SH-SY5Y (cell line): ENCODE data around the gene NECTIN1.

ENCODE experiments used
- GATA2 ChIP-seq: IDR thresholded peaks from 2 replicates; pipeline ENCODE4 v1.6.1; 2011; ENCODE audit warnings: mild to moderate bottlenecking, low read depth, low read length
- GATA3 ChIP-seq: IDR thresholded peaks from 2 replicates; pipeline ENCODE4 v1.6.1; 2011; ENCODE audit warnings: low read depth, mild to moderate bottlenecking, low read length, moderate library complexity

Gene NECTIN1

DNA sequence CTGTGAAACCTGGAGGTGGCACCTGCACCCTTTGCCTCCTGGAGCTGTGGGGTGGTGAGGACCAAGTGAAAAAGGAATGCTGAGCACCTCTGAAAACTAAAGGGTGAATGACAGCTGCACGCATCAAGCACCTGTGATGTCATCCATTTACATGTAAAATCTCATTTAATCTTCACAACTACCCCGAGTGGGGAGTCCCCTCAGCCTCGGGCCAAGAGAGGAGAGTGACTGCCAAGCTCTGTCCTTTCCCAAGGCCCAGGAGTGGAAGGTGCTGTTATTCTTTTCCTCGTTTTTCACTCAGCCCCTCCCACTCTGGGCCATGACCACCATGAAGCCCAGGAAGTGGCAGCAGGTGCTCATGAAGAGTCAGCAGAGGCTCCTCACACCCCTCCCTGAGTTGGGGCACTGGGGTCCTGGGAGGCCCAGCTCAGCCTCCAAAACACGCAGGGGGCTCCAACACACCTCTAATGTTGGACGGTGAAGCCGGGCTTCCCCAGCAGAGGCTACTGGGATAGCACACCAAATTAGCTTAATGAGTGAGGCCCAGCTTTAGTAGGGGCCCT, 35.7 kb downstream of the NECTIN1 start:
- no peak for TF ChIP-seq GATA2
- TF ChIP-seq GATA3, result no peak

DNA sequence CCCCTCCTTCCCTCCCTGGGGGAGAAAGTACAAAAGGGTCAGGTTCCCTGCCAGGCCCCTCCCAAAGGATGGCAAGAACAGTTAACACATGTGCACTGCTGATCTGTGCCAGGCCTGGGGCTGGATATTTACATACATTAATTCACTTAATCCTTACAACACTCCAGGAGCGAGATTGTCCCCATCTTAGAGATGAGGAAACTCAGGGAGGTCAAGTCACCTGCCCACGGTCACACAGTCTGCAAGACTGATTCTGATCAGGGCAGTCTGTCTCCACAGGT, 36.5 kb downstream of the NECTIN1 start:
- TF ChIP-seq GATA3, result no peak
- TF ChIP-seq GATA2, result no peak

DNA sequence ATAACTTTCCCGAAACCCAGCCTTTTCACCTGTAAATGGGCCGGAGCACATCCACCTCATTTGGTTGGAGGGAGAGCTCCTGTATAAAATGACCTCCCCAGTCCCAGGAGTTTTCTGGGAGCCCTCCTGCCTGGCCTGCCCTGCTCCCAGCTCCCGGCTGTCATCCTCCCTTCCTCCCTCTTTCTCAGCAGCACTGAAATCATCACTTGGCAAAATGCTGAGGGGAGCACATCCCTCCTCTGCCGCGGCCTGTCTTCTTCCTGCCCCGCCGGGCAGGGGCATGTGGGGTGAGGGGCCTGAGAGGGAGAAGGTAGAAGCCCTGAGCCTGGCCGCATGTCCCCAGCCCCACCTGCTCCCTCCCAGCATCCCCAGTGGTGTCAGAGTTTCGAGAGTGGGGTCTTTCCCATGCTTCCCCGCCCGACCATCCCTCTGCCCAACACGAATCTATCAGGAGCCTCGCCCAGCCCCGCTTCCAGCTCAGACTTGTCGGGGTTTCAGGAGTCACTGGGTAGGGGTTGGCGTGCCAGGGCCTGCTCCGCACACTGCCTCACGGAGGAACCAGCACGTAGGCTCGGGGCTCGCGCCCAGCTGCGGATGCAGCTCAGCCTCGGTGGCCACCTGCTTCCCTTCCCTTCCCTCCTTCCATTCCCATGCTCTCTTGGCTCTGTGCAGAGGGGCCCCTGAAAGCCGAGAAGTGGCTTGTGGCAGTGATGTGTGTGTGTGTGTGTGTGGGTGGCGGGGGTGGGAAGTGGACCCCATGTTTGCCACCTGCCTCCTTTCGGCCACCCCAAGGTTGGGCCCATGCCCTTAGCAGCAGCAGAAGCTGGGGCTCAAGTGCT, 37.1 kb downstream of the NECTIN1 start:
- TF ChIP-seq GATA2 (no peak), GATA3 (no peak)

DNA sequence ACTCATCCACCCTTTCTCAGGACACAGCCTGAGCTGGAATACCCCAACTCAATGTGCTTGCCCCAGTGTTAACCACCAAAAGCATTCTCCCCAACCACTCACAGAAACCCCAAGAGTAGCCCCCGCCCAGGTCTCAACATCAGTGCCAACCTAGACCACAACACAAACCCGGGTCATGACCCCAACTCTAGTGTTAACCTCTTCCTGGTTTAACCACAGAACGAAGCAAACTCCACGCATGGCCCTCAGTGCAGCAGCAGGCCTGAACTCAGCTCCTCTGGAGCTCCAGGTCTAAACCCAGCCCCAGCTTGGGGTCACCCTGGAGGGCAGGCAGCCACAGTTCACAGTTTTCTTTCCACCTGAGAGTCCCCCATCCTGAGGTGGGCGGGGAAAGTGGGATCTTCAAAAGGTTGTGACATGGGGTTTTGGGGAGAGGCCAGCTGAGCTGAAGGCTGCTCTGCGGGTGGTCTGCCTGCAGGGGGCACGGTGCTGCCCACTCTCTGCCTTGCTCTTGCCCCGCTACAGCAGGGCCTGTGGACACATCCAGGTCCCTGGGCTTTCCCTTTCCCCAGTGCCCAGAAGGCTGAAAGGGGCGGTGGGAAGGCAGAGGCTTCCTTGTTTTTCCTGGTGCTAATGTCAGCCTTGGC, 37.9 kb downstream of the NECTIN1 start:
- TF ChIP-seq GATA3, result no peak
- TF ChIP-seq GATA2, result no peak

DNA sequence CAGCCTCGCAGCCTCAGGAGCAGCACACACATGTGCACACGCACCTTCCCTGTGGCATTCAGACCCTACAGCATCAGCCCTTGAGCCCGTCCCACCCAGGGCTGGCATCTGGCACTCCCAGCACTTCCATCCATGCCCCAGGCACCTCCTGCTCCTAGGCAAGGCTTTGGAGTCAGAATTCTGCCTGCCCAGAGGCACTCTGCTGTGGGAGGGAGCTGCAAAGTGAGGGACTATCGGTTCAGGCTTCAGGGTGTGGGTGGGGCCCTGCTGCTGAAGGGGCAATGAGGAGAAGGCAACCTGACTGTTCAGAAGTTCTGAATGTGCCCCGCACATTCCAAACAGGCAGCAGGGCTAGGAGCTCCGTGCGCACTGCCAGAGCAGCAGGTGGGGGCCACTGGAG, 39.7 kb downstream of the NECTIN1 start:
- TF ChIP-seq GATA2 (no peak), GATA3 (no peak)

DNA sequence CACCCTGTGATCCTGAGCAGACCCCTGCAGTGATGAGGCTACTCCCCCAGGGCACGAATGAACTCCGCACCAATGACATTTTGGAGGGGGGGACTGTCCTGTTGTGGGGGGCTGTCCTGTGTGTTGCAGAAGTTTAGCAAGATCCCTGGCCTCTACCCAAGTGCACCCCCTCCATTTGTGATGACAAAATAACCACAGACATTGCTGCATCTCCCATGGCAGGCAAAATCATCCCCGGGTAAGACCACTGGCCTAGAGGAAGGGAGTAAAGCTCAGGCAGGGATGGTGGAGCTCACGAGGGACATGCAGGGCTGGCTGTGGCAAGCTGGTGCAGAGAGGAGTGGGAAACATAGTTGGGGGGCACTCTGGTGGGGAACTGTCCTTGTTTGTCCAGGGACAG, 40.6 kb downstream of the NECTIN1 start:
- no peak for TF ChIP-seq GATA3
- TF ChIP-seq GATA2, result no peak

DNA sequence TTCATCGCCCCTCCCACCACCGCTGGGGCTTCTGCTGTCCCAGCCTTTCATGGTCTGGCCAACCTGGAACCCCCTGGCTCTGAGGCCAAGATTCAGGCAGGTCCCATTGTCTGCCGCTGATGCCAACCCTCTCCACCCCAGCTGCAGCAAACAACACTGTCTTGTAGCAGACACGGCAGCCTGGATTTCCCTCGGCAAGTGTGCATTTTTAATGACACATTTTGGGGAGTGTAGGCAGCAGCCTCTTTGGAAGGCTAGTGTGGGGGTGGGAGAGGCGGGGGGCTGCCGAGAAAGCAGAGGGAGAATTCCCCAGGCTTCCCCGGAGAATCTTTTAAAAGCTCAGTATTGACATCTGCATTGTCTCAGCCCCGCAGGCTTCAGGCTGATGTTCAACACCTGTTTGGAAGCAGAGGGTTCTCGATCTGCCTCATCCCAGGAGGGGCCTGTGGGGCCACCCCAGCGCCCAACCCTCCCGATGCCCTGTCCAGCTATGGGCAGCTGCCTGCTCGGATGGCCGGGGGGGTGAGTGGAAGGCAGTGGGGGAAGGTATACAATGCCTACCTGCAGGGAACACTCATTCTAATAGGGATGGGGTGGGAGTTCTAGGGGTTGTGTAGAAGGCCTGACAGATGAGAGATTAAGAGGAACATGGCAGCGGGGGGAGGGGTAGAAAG, 41.5 kb downstream of the NECTIN1 start:
- no peak for TF ChIP-seq GATA2
- no peak for TF ChIP-seq GATA3

DNA sequence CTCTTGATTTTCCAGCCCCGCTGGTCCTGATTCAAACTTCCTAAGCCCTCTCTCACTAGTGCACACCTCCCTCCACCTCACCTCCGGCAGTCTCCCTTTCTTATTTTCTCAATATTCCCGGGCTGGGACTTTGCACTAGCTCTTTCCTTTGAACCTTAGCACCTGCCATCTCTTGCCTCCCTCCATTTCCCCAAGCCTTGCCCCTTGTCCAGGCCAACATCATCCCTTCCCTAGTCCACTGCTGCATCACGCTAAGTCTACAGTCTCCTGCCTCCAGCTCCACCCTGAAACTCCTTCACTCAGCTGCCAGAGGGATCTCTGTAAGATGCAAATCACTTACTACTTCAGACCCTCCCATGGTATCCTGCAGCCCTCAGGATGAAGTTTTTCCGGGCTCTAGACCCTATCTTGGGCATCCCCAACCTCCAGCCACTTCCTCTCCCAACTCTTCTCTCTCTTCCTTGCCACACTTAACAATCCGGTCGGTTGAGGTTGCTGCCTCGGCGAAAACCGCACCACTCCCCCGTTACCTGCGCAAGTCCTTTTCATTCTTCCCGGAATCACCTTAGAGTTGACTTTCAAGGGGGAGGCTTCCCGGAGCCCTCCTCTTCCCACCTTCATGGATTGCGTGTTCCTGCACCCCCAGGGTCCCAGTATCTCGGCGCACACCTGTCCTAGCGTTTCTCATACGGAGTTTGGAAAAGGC, 42.7 kb downstream of the NECTIN1 start:
- TF ChIP-seq GATA3 (no peak), GATA2 (no peak)

DNA sequence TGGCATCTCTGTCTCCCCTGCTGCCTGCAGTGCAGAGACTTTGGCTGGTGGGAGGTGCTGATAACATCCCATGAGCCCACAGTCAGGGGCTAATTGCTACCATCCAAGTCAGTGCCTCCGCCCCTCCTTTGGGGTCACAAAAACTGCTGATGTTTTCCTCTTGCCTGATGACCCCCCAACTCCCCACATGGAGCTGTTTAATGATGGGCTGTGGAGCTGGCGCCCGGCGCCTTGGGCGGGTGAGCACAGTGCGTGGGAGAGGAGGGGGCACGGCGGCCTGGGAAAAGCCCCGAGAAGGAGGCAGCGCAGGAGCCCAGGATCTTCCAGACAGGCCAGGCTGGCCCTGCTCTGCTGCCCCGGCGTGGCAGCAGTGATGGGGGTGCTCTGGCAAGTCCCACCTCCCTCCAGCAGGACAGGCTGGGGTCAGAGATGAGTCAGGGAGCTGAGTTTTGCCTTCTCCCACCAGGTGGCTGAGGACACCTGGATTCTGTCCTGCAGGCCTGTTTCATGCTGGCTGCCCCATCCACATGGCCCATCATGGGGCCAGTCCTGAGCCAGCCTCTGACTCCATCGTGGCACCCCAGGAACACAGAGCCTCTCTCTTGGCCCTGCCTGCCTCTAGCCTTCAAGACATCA, 43.8 kb downstream of the NECTIN1 start:
- peak; percentile 66; the same call in 1 of the 2 replicates for TF ChIP-seq GATA2
- TF ChIP-seq GATA3, result no peak

DNA sequence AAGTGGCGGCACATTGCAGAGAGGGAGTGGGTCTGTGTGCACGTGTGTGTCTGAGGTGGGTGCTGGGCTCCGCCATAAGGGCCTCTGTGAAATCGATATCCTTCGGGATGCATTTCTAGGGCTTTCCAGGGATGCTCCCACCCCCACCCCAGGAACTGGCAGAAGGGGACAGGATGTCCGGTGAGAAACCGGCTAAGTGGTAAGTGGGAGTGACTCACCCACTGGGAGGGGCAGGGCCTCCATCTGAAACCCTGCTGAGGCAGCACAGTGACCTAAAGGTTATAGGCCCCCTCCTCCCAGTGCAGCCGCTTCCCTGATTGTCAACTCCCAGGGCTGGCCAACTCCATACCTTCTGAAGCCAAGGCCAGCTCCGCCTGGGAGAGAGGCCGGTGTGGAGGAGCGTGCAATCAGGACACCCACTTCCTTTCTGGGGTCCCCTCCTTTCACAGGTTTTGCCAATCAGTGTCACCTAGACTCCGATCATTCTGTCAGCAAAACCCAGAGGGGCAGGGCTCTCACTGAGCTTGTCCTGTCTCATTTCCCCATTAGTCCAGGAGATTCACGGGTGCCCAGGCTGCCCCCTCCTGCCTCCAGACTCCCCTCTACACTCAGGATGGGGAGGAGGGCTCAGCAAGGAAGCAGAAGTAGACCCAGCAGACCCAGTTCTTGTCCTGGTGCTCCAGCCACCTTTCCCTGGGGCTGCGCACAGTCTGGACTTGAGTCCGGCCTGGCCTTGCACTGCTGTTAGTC, 44.5 kb downstream of the NECTIN1 start:
- TF ChIP-seq GATA3 (no peak), GATA2 (no peak)

DNA sequence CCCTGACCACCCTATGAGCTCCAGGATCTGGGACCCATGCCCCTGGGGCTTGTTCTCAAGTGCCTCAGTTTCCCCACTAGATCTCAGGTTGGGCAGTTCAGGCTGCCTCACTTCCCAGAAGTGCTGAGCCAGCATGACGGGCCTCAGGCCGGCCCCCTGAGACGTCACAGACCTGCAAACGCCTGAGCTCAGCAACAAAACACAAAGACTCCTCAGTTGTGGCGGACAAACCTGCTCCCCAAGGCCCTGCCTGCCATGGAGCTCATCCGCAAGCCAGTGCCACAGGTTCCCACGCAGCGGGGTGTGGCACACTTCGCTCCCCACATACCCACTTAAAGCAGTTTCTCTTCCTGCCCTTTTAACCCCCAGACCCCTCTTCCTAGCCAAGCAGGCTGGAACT, 45.2 kb downstream of the NECTIN1 start:
- TF ChIP-seq GATA3 (no peak), GATA2 (no peak)

DNA sequence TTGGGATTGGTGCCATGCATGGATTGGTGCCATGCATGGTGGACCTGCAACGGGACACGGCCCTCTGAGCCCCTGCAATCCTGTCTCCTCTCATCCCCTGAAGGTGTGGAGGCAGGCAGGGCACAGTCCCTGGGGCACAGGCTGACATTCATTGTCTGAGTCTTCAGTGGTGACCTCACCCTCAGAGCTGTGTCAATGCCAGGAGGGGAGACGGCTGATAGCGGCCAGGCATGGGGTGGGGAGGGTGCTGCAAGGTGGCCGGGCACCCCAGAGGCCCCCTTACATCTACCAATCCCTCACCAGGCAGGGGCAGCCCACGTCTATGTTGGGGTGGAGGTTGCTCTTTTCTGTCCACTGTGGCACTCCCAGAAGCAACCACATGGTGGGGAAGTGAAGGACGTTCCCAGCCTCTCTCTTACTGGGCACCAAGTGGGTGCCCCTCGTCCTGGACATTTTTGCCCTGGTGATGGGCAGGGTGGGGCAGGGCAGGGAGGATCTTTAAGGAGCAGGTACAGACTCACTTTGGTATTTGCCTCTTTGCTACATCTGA, 47.6 kb downstream of the NECTIN1 start:
- TF ChIP-seq GATA3 (no peak), GATA2 (no peak)
